ENCODE data around the gene VEZF1.

DNA sequence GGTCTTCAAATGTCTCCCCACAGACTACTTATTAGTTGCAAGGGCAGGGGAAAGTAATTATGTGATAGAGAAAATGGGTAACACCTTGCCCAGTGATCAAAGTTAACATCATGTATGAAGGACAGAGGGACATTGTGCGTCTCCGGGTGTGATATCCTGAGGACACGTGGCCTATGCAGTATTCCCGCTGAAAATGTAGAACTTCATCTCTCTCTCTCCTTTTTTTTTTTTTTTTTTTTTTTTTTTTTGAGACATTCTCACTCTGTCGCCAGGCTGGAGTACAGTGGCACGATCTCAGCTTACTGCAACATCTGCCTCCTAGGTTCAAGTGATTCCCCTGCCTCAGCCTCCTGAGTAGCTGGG lies 24.9 kb downstream of the VEZF1 start:
- TF ChIP-seq, protein P1, sequence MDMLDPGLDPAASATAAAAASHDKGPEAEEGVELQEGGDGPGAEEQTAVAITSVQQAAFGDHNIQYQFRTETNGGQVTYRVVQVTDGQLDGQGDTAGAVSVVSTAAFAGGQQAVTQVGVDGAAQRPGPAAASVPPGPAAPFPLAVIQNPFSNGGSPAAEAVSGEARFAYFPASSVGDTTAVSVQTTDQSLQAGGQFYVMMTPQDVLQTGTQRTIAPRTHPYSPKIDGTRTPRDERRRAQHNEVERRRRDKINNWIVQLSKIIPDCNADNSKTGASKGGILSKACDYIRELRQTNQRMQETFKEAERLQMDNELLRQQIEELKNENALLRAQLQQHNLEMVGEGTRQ (IDR thresholded peaks at IDR 0.05), result no peak
- TF ChIP-seq ESRRA (IDR thresholded peaks at IDR 0.05; ENCODE audit: borderline replicate concordance, low read length), result no peak

Measured in A549 (cell line).